ENCODE data around the gene SYNGR3.
"Not testable (repeated sequence)": the region's sequence is repeated elsewhere in the genome, so short reads cannot be mapped to it uniquely, and the experiment has no call there.

SYNGR3 gene

GRCh38 chr16:1989209-1990100, at the start of gene SYNGR3:
SYNGR3 (plus strand) TSS chr16:1989970; CDS start chr16:1990103, 133 bp downstream.
- DNase-seq (ENCODE audit: low spot score), result no peak

- no peak for DNase-seq (ENCODE audit: low spot score)
Measured at GRCh38 chr16:1940273-1941161, 49.3 kb upstream of the SYNGR3 start.

- DNase-seq (ENCODE audit: low spot score), result peak; percentile 30
Measured at GRCh38 chr16:1941162-1942046, 48.4 kb upstream of the SYNGR3 start.

DNA sequence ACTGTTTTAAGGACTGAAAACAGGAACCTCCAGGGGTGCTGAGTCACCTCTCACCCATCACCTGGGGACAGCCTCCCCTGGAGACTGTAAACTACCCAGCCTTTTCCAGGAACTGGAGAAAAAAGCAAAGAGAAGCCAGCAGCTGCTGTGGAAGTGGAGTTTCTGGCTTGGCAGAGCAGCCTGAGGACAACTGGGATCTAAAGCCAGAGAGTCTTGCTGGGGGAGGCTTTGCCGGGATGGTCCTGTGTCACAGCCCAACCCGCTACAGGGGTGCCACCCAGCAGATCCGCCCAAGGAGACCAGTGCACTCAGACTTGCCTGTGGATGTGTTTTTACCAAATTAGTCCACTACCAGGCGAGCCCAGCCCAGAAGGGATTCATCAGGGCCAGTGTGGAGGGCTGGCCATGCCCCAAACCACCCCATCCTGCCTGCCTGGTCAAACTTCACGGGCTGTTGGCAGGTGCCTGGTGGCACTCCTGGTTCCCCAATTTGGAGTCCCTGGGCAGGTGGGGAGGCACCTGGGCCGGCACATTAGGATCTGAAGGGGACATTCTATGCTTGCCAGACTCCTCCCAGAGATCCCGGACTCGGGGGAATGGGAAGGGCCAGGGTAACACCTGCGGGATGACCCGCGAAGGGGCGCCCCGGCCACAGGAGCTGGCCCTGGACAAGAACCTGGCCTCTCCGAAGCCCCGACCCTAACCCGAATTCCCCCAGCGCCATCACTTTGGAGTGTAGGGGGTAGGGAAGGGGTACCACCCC, 47.5 kb upstream of the SYNGR3 start:
- DNase-seq (ENCODE audit: low spot score), result no peak

- peak; percentile 99 for DNase-seq (ENCODE audit: low spot score)
Measured at GRCh38 chr16:1942810-1943726, 46.7 kb upstream of the SYNGR3 start, which contains the start of gene MSRB1. MSRB1 (minus strand) TSS chr16:1943199; CDS start chr16:1943156, 43 bp downstream.

DNA sequence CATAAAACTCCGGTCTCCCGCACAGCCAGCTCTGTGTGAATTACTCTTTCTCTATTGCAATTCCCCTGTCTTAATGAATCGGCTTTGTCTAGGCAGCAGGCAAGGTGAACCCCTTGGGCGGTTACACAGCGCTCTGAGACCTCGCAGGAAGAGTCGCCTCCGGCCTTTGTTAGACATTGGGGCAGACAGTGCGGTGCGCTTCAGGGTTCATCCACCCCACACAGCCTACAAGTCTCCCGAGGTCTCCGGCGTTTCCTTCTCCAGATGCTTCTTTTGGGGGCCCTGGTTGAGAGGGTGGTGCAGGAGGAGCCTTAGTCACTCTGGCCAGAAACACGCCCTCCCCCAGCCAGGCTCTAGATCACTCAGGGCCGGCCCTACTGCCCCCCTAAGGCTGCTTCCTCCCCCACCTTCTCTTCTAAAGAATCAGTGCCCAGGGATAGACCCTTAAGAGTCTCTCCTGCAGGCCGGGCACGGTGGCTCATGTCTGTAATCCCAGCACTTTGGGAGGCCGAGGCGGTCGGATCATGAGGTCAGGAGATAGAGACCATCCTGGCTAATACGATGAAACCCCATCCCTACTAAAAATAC, 45.1 kb upstream of the SYNGR3 start:
- DNase-seq (ENCODE audit: low spot score), result no peak

GRCh38 chr16:1945559-1946391, 44.0 kb upstream of the SYNGR3 start:
- DNase-seq (ENCODE audit: low spot score), result no peak

DNA sequence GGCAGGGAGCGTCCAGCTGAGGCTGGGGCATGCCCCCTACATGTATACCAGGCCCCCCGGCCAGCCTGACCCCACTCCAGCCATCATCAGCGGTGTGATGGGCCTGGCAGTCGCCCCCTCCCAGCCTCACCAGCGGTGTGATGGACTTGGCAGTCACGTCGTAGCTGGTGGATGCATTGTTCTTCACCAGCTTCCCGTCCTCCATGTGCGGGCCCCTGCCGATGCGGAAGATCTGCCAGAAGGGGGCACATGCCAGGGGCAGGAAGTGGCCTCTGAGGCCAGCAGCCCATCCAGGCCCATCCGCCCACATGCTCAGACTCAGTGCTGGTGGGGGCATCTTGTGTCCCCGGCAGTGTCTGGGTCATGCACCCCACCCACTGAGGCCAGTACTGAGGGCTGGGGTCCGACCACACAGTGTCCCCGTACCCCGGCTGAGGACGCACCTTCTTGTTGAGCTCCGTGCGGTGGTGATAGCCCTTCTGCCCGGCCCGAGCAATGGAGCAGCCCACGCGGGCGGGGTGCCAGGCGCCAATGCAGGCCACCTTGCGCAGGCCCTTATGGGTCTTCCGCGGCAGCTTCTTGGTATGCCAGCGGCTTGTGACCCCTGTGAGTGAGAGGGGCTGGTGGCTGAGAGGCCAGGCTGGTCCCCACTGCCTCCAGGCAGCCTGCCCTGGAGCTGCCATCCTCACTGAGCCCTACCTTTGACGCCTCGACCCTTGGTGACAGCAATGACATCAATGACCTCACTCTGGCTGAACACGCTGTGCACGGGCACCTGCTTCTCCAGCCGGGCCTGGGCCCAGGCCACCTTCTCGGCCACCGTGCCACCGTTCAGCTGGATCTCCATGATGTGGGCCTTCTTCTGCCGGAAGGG, 43.0 kb upstream of the SYNGR3 start:
- DNase-seq (ENCODE audit: low spot score), result no peak

- no peak for DNase-seq (ENCODE audit: low spot score)
Measured at GRCh38 chr16:1947369-1947670, 42.5 kb upstream of the SYNGR3 start.

GRCh38 chr16:1949507-1949906, 40.3 kb upstream of the SYNGR3 start:
- no peak for DNase-seq (ENCODE audit: low spot score)

- no peak for DNase-seq (ENCODE audit: low spot score)
Measured at GRCh38 chr16:1950047-1950446, 39.7 kb upstream of the SYNGR3 start.

- DNase-seq (ENCODE audit: low spot score), result no peak
Measured at GRCh38 chr16:1950559-1950958, 39.2 kb upstream of the SYNGR3 start.

DNA sequence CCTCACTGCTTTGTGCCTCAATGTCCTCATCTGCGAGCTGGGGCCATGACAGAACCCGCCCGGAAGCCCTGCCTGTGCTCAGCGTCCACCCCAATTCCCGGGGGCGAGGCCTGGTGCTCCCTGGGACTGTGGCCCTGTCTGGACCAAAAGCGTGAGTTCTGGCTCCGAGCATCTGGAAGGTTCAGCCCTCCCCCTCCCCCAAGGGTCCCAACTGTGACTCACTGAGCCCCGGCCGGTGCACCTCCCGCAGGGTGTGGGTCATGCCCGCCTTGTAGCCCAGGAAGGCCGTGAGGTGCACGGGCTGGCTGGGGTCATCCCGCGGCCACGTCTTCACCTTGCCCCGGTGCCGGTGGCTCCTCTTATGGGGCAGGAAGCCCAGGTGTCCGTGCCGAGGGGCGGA, 36.0 kb upstream of the SYNGR3 start:
- DNase-seq (ENCODE audit: low spot score), result no peak

- DNase-seq (ENCODE audit: low spot score), result not testable (repeated sequence)
Measured at GRCh38 chr16:1957434-1958142, 32.2 kb upstream of the SYNGR3 start.

- DNase-seq (ENCODE audit: low spot score), result not testable (repeated sequence)
Measured at GRCh38 chr16:1958143-1958491, 31.7 kb upstream of the SYNGR3 start.

GRCh38 chr16:1958715-1959268, 31.0 kb upstream of the SYNGR3 start:
- no peak for DNase-seq (ENCODE audit: low spot score)
